GM18520 (cell line): ENCODE results near the gene MEGF6.
"Not testable (repeated sequence)": the region's sequence is repeated elsewhere in the genome, so short reads cannot be mapped to it uniquely, and the experiment has no call there.

Experiments
- ATAC-seq: cut with Tn5 transposase; IDR thresholded peaks from one replicate; pipeline ENCODE4 v1.9.1; 2021; ENCODE audit not compliant: unreplicated experiment

The MEGF6 gene

DNA sequence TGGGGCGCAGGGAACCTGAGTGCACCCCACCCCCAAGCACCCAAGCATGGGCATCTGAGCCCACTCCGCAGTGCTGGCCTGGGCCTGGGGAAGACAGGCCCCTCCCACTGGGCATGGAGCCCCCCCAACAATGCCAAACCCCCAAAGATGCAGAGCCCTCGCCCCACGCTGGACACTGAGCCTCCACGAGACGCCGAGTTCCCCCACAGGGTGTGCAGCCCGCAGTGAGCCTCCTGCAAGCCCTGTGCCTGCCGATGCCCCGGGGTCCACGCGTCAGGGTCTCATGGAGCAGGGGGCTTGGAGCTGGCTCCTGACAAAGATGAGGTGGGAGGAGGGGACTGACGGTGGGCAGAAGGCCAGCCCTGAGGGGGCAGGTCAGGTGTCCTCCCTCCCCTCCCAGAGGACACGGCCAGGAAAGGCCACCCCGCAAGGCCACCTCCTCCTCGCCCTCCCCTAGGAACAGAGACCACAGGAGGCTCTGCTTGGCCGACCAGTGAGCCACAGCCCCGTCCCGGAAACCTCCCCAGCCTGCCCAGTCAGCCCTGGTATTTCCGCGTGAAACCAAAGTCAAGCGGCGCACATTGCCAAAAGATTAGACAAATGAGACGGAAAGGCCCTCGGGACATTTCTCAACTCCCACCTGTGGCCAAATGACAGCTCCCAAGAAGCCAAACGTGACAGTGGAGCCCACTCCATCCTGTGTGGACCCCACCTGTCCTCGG is 33.4 kb downstream of the MEGF6 start:
- ATAC-seq: no peak

DNA sequence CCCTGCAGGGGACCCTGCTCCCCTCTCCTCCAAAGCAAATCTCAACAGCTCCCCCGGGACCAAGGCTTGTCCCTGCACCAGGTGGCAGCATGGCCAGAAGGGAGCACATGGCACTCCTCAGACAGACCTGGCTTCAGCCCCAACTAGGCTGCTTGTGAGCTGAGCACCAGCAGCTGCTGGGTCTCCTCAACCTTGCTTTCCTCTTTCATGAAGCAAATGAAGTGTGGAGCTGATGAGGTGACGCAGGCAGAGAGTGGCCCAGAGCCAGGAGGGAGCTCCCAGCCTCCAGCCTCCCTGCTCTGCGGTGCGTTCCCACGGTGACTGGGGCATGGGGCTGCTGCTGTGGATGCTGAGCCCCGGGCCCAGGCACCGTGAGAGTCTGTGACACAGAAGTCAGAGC is 34.0 kb downstream of the MEGF6 start:
- ATAC-seq: no peak

DNA sequence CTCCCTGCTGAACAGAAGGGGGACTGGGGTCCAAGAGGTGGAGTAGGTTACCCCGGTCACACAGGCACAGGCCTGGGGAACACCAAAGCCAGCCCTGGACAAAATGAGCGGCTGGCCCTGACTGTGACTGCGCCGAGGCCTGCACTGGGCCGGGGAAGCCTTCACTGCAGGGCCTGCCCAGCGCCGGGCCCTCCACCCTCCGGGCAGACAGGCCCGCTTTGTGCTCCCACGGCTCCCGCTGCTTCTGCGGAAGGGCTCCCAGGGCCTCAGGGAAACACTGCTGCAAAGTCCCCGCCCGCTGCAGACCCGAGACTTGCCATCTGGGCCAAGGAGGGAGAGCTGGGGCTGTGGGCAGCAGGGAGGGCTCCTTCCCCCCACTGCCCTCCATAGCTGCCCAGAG is 35.3 kb downstream of the MEGF6 start:
- ATAC-seq: no peak

DNA sequence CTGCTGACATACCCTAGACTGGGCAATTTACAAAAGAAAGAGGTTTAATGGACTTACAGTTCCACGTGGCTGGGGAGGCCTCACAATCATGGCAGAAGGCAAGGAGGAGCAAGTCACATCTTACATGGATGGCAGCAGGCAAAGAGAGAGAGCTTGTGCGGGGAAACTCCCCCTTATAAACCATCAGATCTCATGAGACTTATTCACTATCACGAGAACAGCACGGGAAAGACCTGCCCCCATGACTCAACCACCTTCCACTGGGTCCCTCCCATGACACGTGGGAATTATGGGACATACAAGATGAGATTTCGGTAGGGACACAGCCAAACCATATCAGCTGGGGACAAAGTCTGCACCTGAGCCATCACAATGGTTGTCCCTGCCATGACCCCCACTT is 35.8 kb downstream of the MEGF6 start:
- not testable (repeated sequence) for ATAC-seq

GRCh38 chr1:3573500-3573899 is 37.8 kb downstream of the MEGF6 start:
- ATAC-seq: no peak

DNA sequence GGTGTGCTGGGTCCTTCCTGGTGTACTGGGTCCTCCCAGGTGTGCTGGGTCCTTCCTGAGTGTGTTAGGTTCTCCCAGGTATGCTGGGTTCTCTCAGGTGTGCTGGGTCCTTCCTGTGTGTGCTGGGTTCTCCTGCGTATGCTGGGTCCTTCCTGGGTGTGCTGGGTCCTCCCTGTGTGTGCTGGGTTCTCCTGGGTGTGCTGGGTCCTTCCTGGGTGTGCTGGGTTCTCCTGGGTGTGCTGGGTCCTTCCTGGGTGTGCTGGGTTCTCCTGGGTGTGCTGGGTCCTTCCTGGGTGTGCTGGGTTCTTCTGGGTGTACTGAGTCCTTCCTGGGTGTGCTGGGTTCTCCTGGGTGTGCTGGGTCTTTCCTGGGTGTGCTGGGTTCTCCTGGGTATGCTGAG is 38.7 kb downstream of the MEGF6 start:
- not testable (repeated sequence) for ATAC-seq

DNA sequence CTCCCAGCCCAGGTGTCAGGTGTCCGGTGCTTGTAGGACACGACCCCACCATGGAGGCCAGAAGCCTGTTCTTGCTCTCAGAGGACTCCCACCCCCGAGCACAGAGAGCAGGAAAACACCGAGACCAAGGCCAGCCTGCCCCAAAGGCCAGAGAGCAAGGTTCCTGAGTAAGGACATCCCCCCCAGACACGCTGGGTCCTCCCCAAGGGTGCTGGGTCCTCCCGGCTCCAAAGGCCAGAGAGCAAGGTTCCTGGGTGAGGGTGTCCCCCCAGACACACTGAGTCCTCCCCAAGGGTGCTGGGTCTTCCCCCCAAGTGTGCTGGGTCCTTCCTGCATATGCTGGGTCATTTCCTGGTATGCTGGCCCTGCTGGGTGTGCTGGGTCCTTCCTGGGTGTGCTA is 40.0 kb downstream of the MEGF6 start:
- no peak for ATAC-seq

DNA sequence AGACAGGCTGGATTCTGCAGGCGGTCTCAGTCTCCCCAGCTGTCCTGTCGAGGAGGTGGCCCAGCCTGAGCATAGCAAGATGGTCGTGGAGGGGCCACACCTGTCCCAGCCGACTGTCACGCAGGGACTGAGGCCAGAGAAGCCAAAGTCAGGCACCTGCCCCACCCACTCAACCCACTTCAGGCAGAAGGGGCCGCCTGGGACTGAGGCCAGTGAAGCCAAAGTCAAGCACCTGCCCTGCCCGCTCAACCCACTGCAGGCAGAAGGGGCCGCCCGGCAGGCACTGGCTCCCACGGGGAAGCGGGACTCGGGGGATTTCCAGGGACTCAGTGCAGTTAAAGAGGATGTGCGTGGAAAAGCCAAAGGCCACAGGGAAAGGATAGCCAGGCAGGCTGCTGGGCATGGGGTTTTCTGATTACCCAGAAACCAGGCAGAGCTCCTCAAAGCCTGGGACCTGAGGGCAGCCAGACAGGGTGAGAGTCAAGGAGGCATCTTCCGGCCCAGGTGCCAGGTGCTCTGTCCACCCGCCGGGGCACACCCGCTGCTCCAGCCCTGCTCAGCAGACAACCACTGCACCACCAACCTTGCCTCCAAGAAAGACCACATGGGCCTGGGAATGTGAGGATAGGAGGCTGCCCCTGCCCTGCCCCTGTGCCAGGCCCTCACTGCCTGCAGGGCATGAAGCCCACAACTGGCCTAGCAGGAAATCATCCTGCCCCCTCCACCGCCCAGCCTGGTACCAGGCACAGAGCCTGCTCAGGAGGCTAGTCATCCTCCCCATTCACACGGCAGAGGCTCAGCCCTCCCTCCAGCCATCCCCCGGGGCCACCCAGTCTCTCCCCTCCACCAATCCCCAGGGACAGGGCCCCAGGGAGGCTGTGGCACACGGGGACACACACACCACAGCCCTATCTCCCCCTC is 41.0 kb downstream of the MEGF6 start:
- ATAC-seq: no peak

DNA sequence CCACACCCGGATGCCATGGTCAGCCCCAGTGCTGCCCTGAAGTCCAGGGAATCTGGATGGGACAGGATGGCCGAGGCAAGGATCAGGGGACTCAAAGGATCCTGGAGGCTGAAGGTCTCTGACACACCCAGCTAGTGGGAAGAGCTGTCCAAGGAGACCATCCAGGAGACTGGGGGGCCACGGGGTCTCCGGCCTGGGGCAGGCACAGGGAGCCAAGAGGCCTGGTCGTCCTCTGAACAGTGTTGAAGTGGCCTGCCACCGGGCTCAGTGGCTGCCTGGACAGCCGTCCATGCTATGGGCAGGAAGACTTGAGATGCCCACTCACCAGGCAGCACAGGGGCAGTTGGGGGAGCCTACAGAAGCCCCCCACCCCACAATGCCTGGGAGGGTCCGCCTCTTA is 41.9 kb downstream of the MEGF6 start:
- ATAC-seq: no peak

GRCh38 chr1:3568815-3569435 is 42.4 kb downstream of the MEGF6 start:
- ATAC-seq: no peak

GRCh38 chr1:3566951-3567804 is 44.1 kb downstream of the MEGF6 start:
- ATAC-seq: no peak

GRCh38 chr1:3566003-3566885 is 45.1 kb downstream of the MEGF6 start:
- no peak for ATAC-seq

DNA sequence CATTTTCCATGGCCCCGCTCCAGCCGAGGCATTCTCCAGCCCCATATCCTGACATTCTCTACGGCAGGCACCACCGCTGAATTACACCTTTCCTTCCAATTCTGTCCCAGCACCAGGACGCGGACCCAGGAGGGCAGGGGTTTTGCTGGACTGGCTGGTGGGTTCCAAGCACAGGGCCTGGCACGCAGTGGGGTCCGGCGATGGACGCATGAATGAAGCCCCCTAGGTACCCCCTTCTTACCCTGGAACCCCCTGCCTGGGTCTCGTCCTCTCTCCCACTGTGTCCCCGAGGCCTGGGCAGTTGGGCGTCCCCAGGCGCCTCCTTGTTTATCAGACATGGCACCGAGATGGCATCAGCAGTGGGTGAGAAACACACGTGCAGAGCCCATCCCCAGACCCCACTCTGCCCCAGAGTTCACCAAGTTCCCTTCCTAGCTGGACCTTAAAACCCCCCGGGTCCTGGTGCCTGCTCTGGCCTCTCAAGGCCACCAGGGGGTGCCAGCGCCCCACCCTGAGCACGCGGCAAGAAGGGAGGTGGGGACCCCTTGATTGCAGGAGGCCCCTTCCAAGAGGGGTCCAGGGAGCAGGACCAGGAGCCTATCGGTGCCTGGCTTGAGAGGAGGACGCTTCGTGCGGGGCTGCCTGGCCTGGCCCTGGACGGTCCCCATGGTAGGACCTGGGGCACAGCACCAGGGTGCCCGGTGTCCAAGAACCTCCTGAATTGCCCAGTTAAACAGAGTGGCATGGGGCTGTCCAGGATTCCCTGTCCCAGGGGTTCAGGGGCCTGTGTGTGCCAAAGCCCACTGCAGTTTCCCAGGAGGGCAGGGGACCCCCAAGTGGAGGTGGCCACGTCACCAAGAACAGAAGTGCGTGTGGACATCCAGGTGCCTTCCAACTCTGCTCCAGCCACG is 46.1 kb downstream of the MEGF6 start:
- no peak for ATAC-seq

- ATAC-seq: no peak
Observed at GRCh38 chr1:3563610-3564009, 47.7 kb downstream of the MEGF6 start.

DNA sequence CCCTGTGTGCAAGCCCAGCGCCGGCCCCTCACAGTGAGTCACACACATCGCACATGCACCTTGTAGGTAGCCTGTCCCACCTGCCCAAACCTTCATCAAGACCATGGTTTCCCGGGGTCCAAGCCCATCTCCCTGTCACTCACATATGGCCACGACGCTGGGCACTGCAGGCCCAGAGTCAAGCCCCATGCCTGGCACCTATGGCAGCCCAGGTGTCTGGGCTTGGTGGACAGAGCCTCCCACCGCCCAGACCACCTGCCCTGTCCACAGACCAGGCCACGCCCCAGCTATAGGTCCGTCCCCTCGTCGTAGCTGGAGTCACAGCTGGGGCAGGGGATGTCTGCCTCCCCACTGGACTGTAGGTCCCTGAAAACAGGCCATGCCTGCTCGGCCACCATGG is 48.2 kb downstream of the MEGF6 start:
- no peak for ATAC-seq

DNA sequence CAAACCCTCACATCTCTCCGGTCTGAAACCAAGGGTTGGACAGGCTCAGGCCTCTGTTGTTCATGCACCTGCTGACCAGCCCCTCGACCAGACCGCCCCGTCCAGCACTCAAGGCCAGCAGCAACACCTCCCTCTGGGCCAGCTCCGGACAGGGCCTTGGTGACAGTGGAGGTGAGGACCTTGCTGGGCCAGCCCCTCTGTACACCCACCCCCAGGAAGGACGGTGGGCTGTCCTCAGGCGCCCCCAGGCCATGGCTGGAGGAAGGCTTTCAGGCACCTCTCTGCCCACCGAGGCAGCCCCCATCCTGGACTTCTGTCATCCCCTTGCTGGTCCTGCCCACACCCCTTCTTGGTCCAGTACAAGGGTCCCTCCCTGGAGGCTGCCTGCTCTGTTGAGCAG is 48.6 kb downstream of the MEGF6 start:
- ATAC-seq: no peak

DNA sequence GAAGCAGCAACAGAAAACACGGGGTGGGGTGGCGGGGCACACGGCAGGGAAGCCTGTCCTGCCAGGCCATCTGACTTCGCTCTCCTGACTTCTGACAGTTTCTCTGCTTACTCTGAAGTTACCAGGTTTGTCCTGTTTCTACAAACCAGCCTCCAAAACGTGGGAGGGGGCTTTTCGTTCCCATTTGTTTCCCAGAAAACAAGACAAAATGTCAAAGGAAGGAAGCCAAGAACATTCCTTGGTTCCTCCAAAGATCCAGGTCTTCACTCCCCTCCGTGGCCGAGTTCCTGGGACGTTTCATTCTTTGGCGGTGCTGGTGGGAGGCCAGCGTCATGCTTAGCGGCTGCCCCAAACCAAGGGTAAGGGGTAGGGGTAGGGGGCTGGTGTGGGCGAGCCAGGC is 49.6 kb downstream of the MEGF6 start:
- ATAC-seq: no peak

GRCh38 chr1:3560981-3561380 is 50.3 kb downstream of the MEGF6 start:
- ATAC-seq: no peak
